ENCODE results near the gene FOXS1.
A peak's percentile ranks its signal among the peaks of the same experiment; 100 is the strongest.

Gene FOXS1

GRCh38 chr20:31860390-31861134 is 15.2 kb upstream of the FOXS1 start:
- H3K27me3 ChIP-seq: peaks cover 57% of the 10 kb centered on the region
- TF ChIP-seq CTCF (IDR thresholded peaks at IDR 0.05): no peak
- H3K4me1 ChIP-seq (ENCODE audit: control insufficient read depth in 1 of 2, insufficient read depth in 1 of 2, low read depth in 1 of 2, low read length in 1 of 2): peaks cover 4 to 10% of the 10 kb centered on the region in 2 experiments
- H3K27ac ChIP-seq: no peak overlapping the region
- no peaks in the 10 kb centered on the region for H3K36me3 ChIP-seq
- no peaks in the 10 kb centered on the region for H3K9me3 ChIP-seq
- peak overlapping the region in 1 of 2 experiments; percentile 24 for H3K4me3 ChIP-seq (ENCODE audit: low read depth in 1 of 2, low read length in 1 of 2)

GRCh38 chr20:31859998-31860380 is 14.6 kb upstream of the FOXS1 start:
- no peaks in the 10 kb centered on the region for H3K36me3 ChIP-seq
- no peak overlapping the region for H3K27ac ChIP-seq
- H3K9me3 ChIP-seq: no peaks in the 10 kb centered on the region
- peaks cover 4 to 10% of the 10 kb centered on the region in 2 experiments for H3K4me1 ChIP-seq (ENCODE audit: control insufficient read depth in 1 of 2, insufficient read depth in 1 of 2, low read depth in 1 of 2, low read length in 1 of 2)
- peaks cover 60% of the 10 kb centered on the region for H3K27me3 ChIP-seq
- TF ChIP-seq CTCF (IDR thresholded peaks at IDR 0.05): no peak
- no peak overlapping the region for H3K4me3 ChIP-seq (ENCODE audit: low read depth in 1 of 2, low read length in 1 of 2)

GRCh38 chr20:31859266-31859997 is 14.0 kb upstream of the FOXS1 start:
- Histone ChIP-seq H3K4me1 (ENCODE audit: control insufficient read depth in 1 of 2, insufficient read depth in 1 of 2, low read depth in 1 of 2, low read length in 1 of 2) (peaks cover 4 to 10% of the 10 kb centered on the region in 2 experiments), H3K36me3 (no peaks in the 10 kb centered on the region), H3K9me3 (no peaks in the 10 kb centered on the region), H3K27ac (no peak overlapping the region), H3K27me3 (peaks cover 65% of the 10 kb centered on the region), H3K4me3 (ENCODE audit: low read depth in 1 of 2, low read length in 1 of 2) (no peak overlapping the region)
- no peak for TF ChIP-seq CTCF (IDR thresholded peaks at IDR 0.05)

- no peak overlapping the region for H3K27ac ChIP-seq
- no peaks in the 10 kb centered on the region for H3K9me3 ChIP-seq
- H3K36me3 ChIP-seq: no peaks in the 10 kb centered on the region
- no peak overlapping the region for H3K4me3 ChIP-seq (ENCODE audit: low read depth in 1 of 2, low read length in 1 of 2)
- no peak for TF ChIP-seq CTCF (IDR thresholded peaks at IDR 0.05)
- peaks cover 4 to 10% of the 10 kb centered on the region in 2 experiments for H3K4me1 ChIP-seq (ENCODE audit: control insufficient read depth in 1 of 2, insufficient read depth in 1 of 2, low read depth in 1 of 2, low read length in 1 of 2)
- peaks cover 68% of the 10 kb centered on the region for H3K27me3 ChIP-seq
These were observed 13.3 kb upstream of the FOXS1 start for GRCh38 chr20:31858760-31859083.

GRCh38 chr20:31857861-31858759 is 12.7 kb upstream of the FOXS1 start:
- peaks cover 64% of the 10 kb centered on the region for H3K27me3 ChIP-seq
- TF ChIP-seq CTCF (IDR thresholded peaks at IDR 0.05): no peak
- no peaks in the 10 kb centered on the region for H3K36me3 ChIP-seq
- H3K9me3 ChIP-seq: no peaks in the 10 kb centered on the region
- peaks cover 4 to 10% of the 10 kb centered on the region in 2 experiments for H3K4me1 ChIP-seq (ENCODE audit: control insufficient read depth in 1 of 2, insufficient read depth in 1 of 2, low read depth in 1 of 2, low read length in 1 of 2)
- no peak overlapping the region for H3K4me3 ChIP-seq (ENCODE audit: low read depth in 1 of 2, low read length in 1 of 2)
- no peak overlapping the region for H3K27ac ChIP-seq
